ENCODE results near the gene SLC22A1. TPM values are rescaled to one million over a fixed set of nuclear protein-coding genes. Genes with fewer than 3 reads are reported as not detected.
A peak's percentile ranks its signal among the peaks of the same experiment; 100 is the strongest.
"Not testable (repeated sequence)": the region's sequence is repeated elsewhere in the genome, so short reads cannot be mapped to it uniquely, and the experiment has no call there.

The SLC22A1 gene
- total RNA-seq, 2 experiments from 2014 or later, result 0.14 to 0.89 TPM

DNA sequence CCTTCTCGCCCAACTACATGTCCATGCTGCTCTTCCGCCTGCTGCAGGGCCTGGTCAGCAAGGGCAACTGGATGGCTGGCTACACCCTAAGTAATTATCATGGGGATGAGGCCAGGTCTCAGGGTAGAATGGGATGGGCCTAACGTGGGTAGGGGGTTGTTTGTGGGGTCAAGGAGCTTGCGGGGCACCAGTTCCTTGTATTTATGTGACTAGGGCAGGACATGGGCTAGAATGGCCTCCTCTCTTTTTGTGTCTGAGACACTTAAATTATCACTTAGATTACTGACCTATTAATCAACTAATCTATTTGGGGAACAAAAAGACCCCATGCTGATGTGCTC lies 10.7 kb downstream of the SLC22A1 start:
- H3K36me3 ChIP-seq (ENCODE audit: insufficient read depth, low read length), result no peaks in the 10 kb centered on the region
- Mint-ChIP-seq H3K4me3 (no peak overlapping the region), H3K9me3 (no peaks in the 10 kb centered on the region), H3K4me1 (ENCODE audit: low read depth) (no peaks in the 10 kb centered on the region), H3K27me3 (no peaks in the 10 kb centered on the region), H3K27ac (no peak overlapping the region), H3K36me3 (ENCODE audit: low read depth) (no peaks in the 10 kb centered on the region)
- intact Hi-C loops (cut with DNase I, micrococcal nuclease), result no loop called here
- no peak overlapping the region for H3K4me3 ChIP-seq (ENCODE audit: low read length)
- DNase-seq, result no peak
- ChIA-PET POLR2A (no interaction called here), CTCF (no interaction called here)
- ATAC-seq (ENCODE audit: poor library complexity), result no peak
- H3K4me1 ChIP-seq (ENCODE audit: insufficient read depth, low read length), result no peaks in the 10 kb centered on the region
- H3K27me3 ChIP-seq (ENCODE audit: control insufficient read depth in 1 of 2, insufficient read depth in 2 of 2, low read length in 2 of 2), result no peaks in the 10 kb centered on the region
- TF ChIP-seq, protein P1, sequence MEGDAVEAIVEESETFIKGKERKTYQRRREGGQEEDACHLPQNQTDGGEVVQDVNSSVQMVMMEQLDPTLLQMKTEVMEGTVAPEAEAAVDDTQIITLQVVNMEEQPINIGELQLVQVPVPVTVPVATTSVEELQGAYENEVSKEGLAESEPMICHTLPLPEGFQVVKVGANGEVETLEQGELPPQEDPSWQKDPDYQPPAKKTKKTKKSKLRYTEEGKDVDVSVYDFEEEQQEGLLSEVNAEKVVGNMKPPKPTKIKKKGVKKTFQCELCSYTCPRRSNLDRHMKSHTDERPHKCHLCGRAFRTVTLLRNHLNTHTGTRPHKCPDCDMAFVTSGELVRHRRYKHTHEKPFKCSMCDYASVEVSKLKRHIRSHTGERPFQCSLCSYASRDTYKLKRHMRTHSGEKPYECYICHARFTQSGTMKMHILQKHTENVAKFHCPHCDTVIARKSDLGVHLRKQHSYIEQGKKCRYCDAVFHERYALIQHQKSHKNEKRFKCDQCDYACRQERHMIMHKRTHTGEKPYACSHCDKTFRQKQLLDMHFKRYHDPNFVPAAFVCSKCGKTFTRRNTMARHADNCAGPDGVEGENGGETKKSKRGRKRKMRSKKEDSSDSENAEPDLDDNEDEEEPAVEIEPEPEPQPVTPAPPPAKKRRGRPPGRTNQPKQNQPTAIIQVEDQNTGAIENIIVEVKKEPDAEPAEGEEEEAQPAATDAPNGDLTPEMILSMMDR (IDR thresholded peaks at IDR 0.05), result no peak
- peaks cover 0 to 6% of the 10 kb centered on the region in 2 experiments for H3K9me3 ChIP-seq (ENCODE audit: control insufficient read depth in 1 of 2, insufficient read depth in 1 of 2, low read length in 2 of 2)
- no peak overlapping the region for H3K27ac ChIP-seq (ENCODE audit: low read depth in 1 of 2, low read length in 2 of 2)

DNA sequence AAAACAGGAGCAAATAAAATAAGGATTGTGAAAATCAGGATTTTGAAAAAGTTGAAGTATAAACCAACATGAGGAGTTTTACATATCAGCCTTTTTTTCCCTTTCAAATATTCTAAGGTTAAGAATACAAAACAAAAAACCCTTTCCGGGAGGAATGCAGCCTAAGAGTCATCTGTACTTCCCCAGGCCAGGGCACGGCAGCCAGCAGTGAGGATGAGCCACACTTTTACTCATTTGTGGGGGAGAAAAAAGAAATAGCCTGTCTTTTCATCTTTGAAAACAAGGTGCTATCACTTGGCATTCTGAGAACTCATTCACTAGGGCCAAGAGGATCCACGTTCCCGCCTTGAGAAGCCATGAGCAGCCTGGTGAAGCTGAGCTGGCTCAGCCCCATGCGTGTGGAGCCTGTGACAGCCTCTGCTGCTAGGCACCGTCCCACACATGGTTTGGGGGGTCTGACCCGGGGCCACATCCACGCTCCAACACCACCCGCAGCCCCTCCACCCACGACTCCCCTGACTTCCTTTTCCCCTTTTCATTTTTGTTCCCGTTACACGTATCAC lies 11.2 kb downstream of the SLC22A1 start:
- no peak overlapping the region for H3K4me3 ChIP-seq (ENCODE audit: low read length)
- H3K9me3 Mint-ChIP-seq, result no peaks in the 10 kb centered on the region
- H3K27me3 ChIP-seq (ENCODE audit: control insufficient read depth in 1 of 2, insufficient read depth in 2 of 2, low read length in 2 of 2), result no peaks in the 10 kb centered on the region
- no peak overlapping the region for H3K4me3 Mint-ChIP-seq
- DNase-seq (no peak), ATAC-seq (ENCODE audit: poor library complexity) (no peak)
- no peaks in the 10 kb centered on the region for H3K27me3 Mint-ChIP-seq
- H3K36me3 ChIP-seq (ENCODE audit: insufficient read depth, low read length), result no peaks in the 10 kb centered on the region
- H3K36me3 Mint-ChIP-seq (ENCODE audit: low read depth), result no peaks in the 10 kb centered on the region
- ChIA-PET POLR2A (no interaction called here), CTCF (no interaction called here)
- TF ChIP-seq, protein P1 (IDR thresholded peaks at IDR 0.05), result no peak
- peaks cover under 1% of the 10 kb centered on the region for H3K4me1 ChIP-seq (ENCODE audit: insufficient read depth, low read length)
- H3K27ac Mint-ChIP-seq, result no peak overlapping the region
- peaks cover 0 to 6% of the 10 kb centered on the region in 2 experiments for H3K9me3 ChIP-seq (ENCODE audit: control insufficient read depth in 1 of 2, insufficient read depth in 1 of 2, low read length in 2 of 2)
- H3K27ac ChIP-seq (ENCODE audit: low read depth in 1 of 2, low read length in 2 of 2), result no peak overlapping the region
- intact Hi-C loops (cut with DNase I, micrococcal nuclease), result no loop called here
- H3K4me1 Mint-ChIP-seq (ENCODE audit: low read depth), result no peaks in the 10 kb centered on the region

DNA sequence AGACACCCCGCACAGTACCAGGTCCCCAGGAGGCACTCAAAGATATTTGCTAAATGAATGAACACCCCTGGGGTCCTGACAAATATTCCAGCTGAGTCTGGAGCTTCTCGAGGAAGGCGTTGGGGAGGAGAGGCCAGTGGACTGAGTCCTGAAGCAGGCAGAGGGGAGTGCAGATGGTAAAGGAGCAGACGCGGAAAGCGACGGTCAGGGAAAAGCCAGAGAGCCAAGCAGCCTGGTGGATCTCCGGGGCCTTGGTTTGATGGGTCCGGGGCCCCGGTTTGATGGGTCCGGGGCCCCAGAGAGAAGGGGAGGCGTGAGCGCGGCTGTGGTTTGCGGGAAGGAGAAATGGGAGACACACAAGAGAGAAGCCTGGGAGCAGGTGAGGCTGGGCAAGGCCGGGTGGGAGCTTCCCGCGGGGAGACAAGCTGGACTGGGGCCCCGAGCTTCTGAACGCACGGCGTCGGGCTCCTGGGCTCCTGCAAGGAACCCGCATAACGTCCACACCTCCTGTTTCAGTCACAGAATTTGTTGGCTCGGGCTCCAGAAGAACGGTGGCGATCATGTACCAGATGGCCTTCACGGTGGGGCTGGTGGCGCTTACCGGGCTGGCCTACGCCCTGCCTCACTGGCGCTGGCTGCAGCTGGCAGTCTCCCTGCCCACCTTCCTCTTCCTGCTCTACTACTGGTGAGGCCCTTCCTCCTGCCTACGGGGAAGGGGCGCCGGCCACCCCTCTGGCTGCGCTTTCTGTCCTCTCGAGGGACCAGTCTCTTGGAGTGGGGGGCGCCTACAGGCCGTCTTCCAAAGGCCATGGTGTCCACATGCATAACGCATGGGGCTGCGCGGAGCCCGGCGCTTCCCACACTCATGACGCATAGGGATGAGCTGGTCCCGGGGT lies 12.1 kb downstream of the SLC22A1 start:
- Histone ChIP-seq H3K9me3 (ENCODE audit: control insufficient read depth in 1 of 2, insufficient read depth in 1 of 2, low read length in 2 of 2) (peaks cover 0 to 6% of the 10 kb centered on the region in 2 experiments), H3K4me1 (ENCODE audit: insufficient read depth, low read length) (peaks cover 7% of the 10 kb centered on the region), H3K27ac (ENCODE audit: low read depth in 1 of 2, low read length in 2 of 2) (no peak overlapping the region), H3K27me3 (ENCODE audit: control insufficient read depth in 1 of 2, insufficient read depth in 2 of 2, low read length in 2 of 2) (no peaks in the 10 kb centered on the region), H3K36me3 (ENCODE audit: insufficient read depth, low read length) (no peaks in the 10 kb centered on the region), H3K4me3 (ENCODE audit: low read length) (no peak overlapping the region)
- Mint-ChIP-seq H3K36me3 (ENCODE audit: low read depth) (no peaks in the 10 kb centered on the region), H3K27me3 (no peaks in the 10 kb centered on the region), H3K4me1 (ENCODE audit: low read depth) (peaks cover 8% of the 10 kb centered on the region), H3K4me3 (no peak overlapping the region), H3K27ac (no peak overlapping the region), H3K9me3 (no peaks in the 10 kb centered on the region)
- CTCF ChIA-PET, result no interaction called here
- TF ChIP-seq, protein P1 (IDR thresholded peaks at IDR 0.05), result no peak
- no peak for DNase-seq
- intact Hi-C loops (cut with DNase I, micrococcal nuclease), result no loop called here
- ATAC-seq (ENCODE audit: poor library complexity), result no peak
- POLR2A ChIA-PET, result no interaction called here

DNA sequence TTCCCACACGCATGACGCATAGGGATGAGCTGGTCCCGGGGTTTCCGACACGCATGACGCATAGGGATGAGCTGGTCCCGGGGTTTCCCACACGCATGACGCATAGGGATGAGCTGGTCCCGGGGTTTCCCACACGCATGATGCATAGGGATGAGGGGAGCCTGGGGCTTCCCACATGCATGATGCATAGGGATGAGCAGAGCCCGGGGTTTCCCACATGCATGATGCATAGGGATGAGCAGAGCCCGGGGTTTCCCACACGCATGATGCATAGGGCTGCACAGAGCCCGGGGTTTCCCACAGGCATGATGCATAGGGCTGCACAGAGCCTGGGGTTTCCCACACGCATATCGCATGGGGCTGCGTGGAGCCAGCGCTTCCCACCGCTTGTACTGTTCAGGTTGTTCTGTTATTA lies 12.7 kb downstream of the SLC22A1 start:
- H3K36me3 Mint-ChIP-seq (ENCODE audit: low read depth); H3K27me3 ChIP-seq (ENCODE audit: control insufficient read depth in 1 of 2, insufficient read depth in 2 of 2, low read length in 2 of 2); H3K9me3 ChIP-seq (ENCODE audit: control insufficient read depth in 1 of 2, insufficient read depth in 1 of 2, low read length in 2 of 2); H3K4me3 Mint-ChIP-seq; H3K4me3 ChIP-seq (ENCODE audit: low read length); H3K4me1 ChIP-seq (ENCODE audit: insufficient read depth, low read length); H3K4me1 Mint-ChIP-seq (ENCODE audit: low read depth); intact Hi-C loops (cut with DNase I, micrococcal nuclease); ATAC-seq (ENCODE audit: poor library complexity); CTCF ChIA-PET; H3K27ac ChIP-seq (ENCODE audit: low read depth in 1 of 2, low read length in 2 of 2); H3K27me3 Mint-ChIP-seq; H3K27ac Mint-ChIP-seq; H3K9me3 Mint-ChIP-seq; POLR2A ChIA-PET; H3K36me3 ChIP-seq (ENCODE audit: insufficient read depth, low read length): not testable (repeated sequence)
- peak in 2 of 14 experiments; percentile 38 to 48 for DNase-seq

Measured in CD4-positive, alpha-beta T cell (primary cell).